EH (cell line): Measurements from ENCODE around the gene KLK10.

Source experiments
- DNase-seq: peaks from one replicate; pipeline ENCODE4 v3.0.0-alpha.2; 2015; ENCODE audit warnings: low read depth

Gene KLK10

DNA sequence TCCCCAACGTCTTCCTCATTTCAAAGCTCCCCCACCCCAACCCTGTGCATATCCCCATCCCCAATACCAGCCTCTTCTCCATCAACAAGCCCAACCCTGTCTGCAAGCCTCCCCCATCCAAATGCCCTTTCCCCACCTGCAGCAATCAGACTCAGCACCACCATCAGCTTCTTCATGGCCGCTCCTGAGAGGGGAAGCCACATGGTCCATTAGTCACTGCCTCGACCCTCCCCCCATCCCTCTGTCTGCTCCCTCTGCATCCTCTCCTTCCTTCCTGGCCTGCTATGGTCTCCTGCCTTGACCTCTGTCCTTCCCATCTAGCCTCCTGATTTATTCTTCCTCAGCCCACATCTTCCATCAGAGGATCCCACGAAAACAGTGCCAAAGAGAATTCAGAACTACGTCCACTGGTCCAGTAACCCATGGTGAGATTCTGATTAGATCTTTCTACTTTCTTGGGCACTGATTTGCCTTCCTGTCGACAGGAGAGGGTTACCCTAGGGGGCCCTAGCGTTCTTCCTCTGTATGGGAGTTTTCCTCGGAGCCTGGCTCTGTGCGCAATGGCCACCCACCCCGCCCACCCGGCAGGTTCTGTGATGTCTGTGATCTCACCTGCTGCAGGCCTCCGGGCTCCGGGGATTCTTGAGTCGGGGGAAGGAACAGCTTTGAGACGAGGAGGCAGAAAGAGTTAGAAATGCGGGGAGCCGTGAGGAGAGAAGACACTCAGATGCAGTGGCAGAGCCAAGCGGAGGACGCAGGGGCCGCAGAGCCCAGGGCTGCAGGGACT is 51.4 kb downstream of the KLK10 start:
- no peak for DNase-seq

GRCh38 chr19:50964266-50964665 is 55.2 kb downstream of the KLK10 start:
- DNase-seq = no peak

DNA sequence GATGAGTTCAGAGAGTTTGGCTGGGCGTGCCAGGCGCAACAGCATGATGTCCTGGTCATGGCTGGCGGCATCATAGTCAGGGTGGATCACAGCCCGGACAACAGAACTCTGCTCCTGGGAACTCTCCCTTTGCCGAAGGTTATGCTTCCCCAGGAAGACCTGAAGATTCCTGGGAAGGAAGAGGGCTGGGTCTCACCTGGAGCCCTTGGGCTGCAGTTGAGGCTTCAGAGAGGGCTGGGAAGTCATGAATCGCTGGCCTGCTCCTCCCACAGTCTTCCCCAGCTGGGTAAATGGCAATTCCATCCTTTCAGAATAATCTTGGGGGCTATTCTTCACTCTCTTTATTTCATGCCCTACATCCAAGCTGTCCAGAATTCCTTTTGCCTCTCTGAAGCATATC is 56.1 kb downstream of the KLK10 start:
- no peak for DNase-seq
